H1 (cell line): ENCODE data around the gene CREB1. TPM values are rescaled to one million over a fixed set of nuclear protein-coding genes. Genes with fewer than 3 reads are reported as not detected.

Experiments
- CTCF ChIA-PET: fragments of 300-600 bp; sonication (Branson Sonifier 250); formaldehyde crosslinking; loops from one replicate; lab custom pipeline; 2021; ENCODE audit not compliant: partially characterized antibody; lab: Charles Lee
- POLR2A ChIA-PET: fragments of 300-600 bp; sonication (Branson Sonifier 250); formaldehyde crosslinking; loops from one replicate; lab custom pipeline; 2021; ENCODE audit warnings: inconsistent platforms; ENCODE audit not compliant: partially characterized antibody; lab: Charles Lee
- DNase-seq, 2 experiments: peaks; one replicate each; pipeline versions ENCODE4 v3.0.0 to v3.0.0-alpha.2; 2010 to 2022; ENCODE audit warnings: low spot score in 2 of 2, low read depth in 1 of 2, mixed read lengths in 1 of 2
- FAIRE-seq: peaks from 2 replicates; lab custom pipeline; 2011; peaks lifted over from hg19 to GRCh38; lab: Jason Lieb, UNC
- H2AFZ ChIP-seq: 2 replicates; pipeline ENCODE4 v1.8.1; 2012; ENCODE audit warnings: low read length, inconsistent platforms
- H2AK5ac ChIP-seq: 2 replicates; pipeline ENCODE4 v1.6.1; 2013; ENCODE audit warnings: low read depth, low read length
- H2BK120ac ChIP-seq: replicated peaks from 2 replicates; pipeline ENCODE3; 2013; ENCODE audit warnings: low read depth, low read length, inconsistent platforms
- H2BK12ac ChIP-seq: 2 replicates; pipeline ENCODE4 v1.6.1; 2013; ENCODE audit warnings: low read depth, low read length
- H2BK15ac ChIP-seq: 2 replicates; pipeline ENCODE4 v1.6.1; 2013; ENCODE audit warnings: low read length
- H2BK20ac ChIP-seq: 2 replicates; pipeline ENCODE4 v1.6.1; 2013; ENCODE audit warnings: low read length
- H2BK5ac ChIP-seq: 2 replicates; pipeline ENCODE4 v1.6.1; 2013; ENCODE audit warnings: low read depth, low read length
- H3K14ac ChIP-seq: 2 replicates; pipeline ENCODE4 v1.6.1; 2013; ENCODE audit warnings: inconsistent platforms; ENCODE audit not compliant: insufficient read length
- H3K18ac ChIP-seq: 2 replicates; pipeline ENCODE4 v1.6.1; 2013; ENCODE audit warnings: low read length; ENCODE audit errors: extremely low read depth
- H3K23ac ChIP-seq: 2 replicates; pipeline ENCODE4 v1.6.1; 2013; ENCODE audit warnings: inconsistent platforms; ENCODE audit not compliant: insufficient read length
- H3K23me2 ChIP-seq: 2 replicates; pipeline ENCODE4 v1.6.1; 2013; ENCODE audit warnings: low read depth, low read length
- H3K27ac ChIP-seq: 2 replicates; pipeline ENCODE4 v1.6.1; 2011; ENCODE audit warnings: low read depth, low read length, inconsistent platforms
- H3K27me3 ChIP-seq, 4 experiments: replicated peaks in 1 of 4; 1 replicate in 1 of 4; 2 replicates in 3 of 4; pipeline versions ENCODE4 v1.6.1 to v1.8.1; 2011 to 2013; ENCODE audit warnings: low read length in 3 of 4, mild to moderate bottlenecking in 3 of 4, inconsistent platforms in 2 of 4, mixed read lengths in 2 of 4, moderate library complexity in 1 of 4; ENCODE audit not compliant: control insufficient read depth in 3 of 4, insufficient read depth in 3 of 4; ENCODE audit errors: extremely low read depth in 1 of 4
- H3K36me3 ChIP-seq, 4 experiments: 2 replicates each; pipeline versions ENCODE4 v1.6.1 to v1.8.1; 2011 to 2013; ENCODE audit warnings: mild to moderate bottlenecking in 4 of 4, low read length in 3 of 4, moderate library complexity in 2 of 4, control low read depth in 1 of 4, inconsistent platforms in 1 of 4; ENCODE audit not compliant: insufficient read depth in 4 of 4, control insufficient read depth in 2 of 4
- H3K4ac ChIP-seq: replicated peaks from 2 replicates; pipeline ENCODE3; 2013; ENCODE audit warnings: low read length, low read depth, mixed read lengths, inconsistent platforms; ENCODE audit not compliant: insufficient read length
- H3K4me1 ChIP-seq, 4 experiments: replicated peaks in 1 of 4; 1 replicate in 1 of 4; 2 replicates in 3 of 4; pipeline versions ENCODE4 v1.6.1 to v1.8.1; 2011 to 2013; ENCODE audit warnings: low read length in 3 of 4, inconsistent platforms in 2 of 4, mixed read lengths in 1 of 4; ENCODE audit not compliant: insufficient read depth in 4 of 4, control insufficient read depth in 3 of 4
- H3K4me2 ChIP-seq, 2 experiments: 2 replicates each; pipeline versions ENCODE4 v1.6.1 to v1.8.1; 2011 to 2013; ENCODE audit warnings: low read depth in 2 of 2, low read length in 2 of 2, control low read depth in 1 of 2, inconsistent platforms in 1 of 2, mild to moderate bottlenecking in 1 of 2; ENCODE audit not compliant: insufficient read depth in 1 of 2
- H3K4me3 ChIP-seq, 4 experiments: fragments of 200-600, 300-600 bp in 1 of 4; sonication (generic), shearing (Covaris generic), sonication (Bioruptor Twin) in 1 of 4; 2 replicates each; pipeline versions ENCODE4 v1.5.1 to v1.8.1; 2011 to 2016; ENCODE audit warnings: low read length in 4 of 4, low read depth in 3 of 4, control low read depth in 2 of 4, inconsistent platforms in 2 of 4, mild to moderate bottlenecking in 2 of 4, mixed read lengths in 1 of 4, moderate library complexity in 1 of 4; ENCODE audit not compliant: insufficient read depth in 2 of 4; ENCODE audit errors: extremely low read depth in 1 of 4
- H3K56ac ChIP-seq: replicated peaks from 2 replicates; pipeline ENCODE3; 2013; ENCODE audit warnings: low read depth, mild to moderate bottlenecking, mixed read lengths, low read length, inconsistent platforms; ENCODE audit not compliant: insufficient read length
- H3K79me1 ChIP-seq: 2 replicates; pipeline ENCODE4 v1.6.1; 2013; ENCODE audit warnings: low read depth, low read length, control low read depth
- H3K79me2 ChIP-seq, 2 experiments: 2 replicates each; pipeline versions ENCODE4 v1.6.1 to v1.8.1; 2012 to 2013; ENCODE audit warnings: low read length in 2 of 2, mild to moderate bottlenecking in 2 of 2, inconsistent platforms in 1 of 2; ENCODE audit not compliant: insufficient read depth in 2 of 2, control insufficient read depth in 1 of 2
- H3K9ac ChIP-seq, 4 experiments: replicated peaks in 1 of 4; 1 replicate in 1 of 4; 2 replicates in 3 of 4; pipeline versions ENCODE4 v1.6.1 to v1.8.1; 2011 to 2013; ENCODE audit warnings: low read depth in 3 of 4, low read length in 3 of 4, control low read depth in 2 of 4, mild to moderate bottlenecking in 2 of 4, moderate library complexity in 2 of 4, inconsistent platforms in 1 of 4; ENCODE audit errors: extremely low read depth in 1 of 4
- H3K9me3 ChIP-seq, 2 experiments: 2 replicates each; pipeline versions ENCODE4 v1.6.1 to v1.8.1; 2012 to 2013; ENCODE audit warnings: mild to moderate bottlenecking in 2 of 2, moderate library complexity in 2 of 2, control low read depth in 1 of 2, inconsistent platforms in 1 of 2, low read depth in 1 of 2, low read length in 1 of 2, mixed read lengths in 1 of 2; ENCODE audit not compliant: insufficient read depth in 2 of 2
- H4K20me1 ChIP-seq, 2 experiments: replicated peaks in 1 of 2; 2 replicates each; pipeline versions ENCODE3 to v1.8.1; 2011 to 2013; ENCODE audit warnings: inconsistent platforms in 2 of 2, low read length in 2 of 2, mild to moderate bottlenecking in 1 of 2; ENCODE audit not compliant: insufficient read depth in 2 of 2, control insufficient read depth in 1 of 2
- H4K5ac ChIP-seq: 2 replicates; pipeline ENCODE4 v1.6.1; 2013; ENCODE audit warnings: low read length, low read depth, mixed read lengths, inconsistent platforms; ENCODE audit not compliant: insufficient read length
- H4K8ac ChIP-seq: 2 replicates; pipeline ENCODE4 v1.8.0; 2013; ENCODE audit warnings: mild to moderate bottlenecking, moderate library complexity, low read length, inconsistent platforms; ENCODE audit not compliant: insufficient read depth; ENCODE audit errors: extremely low read depth
- H4K91ac ChIP-seq: replicated peaks from 2 replicates; pipeline ENCODE3; 2013; ENCODE audit warnings: low read length, mixed read lengths, inconsistent platforms; ENCODE audit not compliant: insufficient read length
- BRCA1 ChIP-seq: IDR thresholded peaks from 2 replicates; pipeline ENCODE4 v1.6.1; 2012; ENCODE audit warnings: low read depth, low read length, improper control_type of control experiment
- CHD2 ChIP-seq: IDR thresholded peaks from 2 replicates; pipeline ENCODE4 v1.6.1; 2012; ENCODE audit warnings: low read length, improper control_type of control experiment
- HDAC2 ChIP-seq, 2 experiments: fragments of 300-600 bp in 1 of 2; sonication (generic) in 1 of 2; IDR thresholded peaks; 2 replicates each; pipeline ENCODE4 v1.6.1; 2011 to 2012; ENCODE audit warnings: low read depth in 2 of 2, low read length in 2 of 2, mild to moderate bottlenecking in 2 of 2, moderate library complexity in 2 of 2, borderline replicate concordance in 1 of 2, inconsistent platforms in 1 of 2
- POLR2A ChIP-seq, 2 experiments: IDR thresholded peaks; 1 replicate in 1 of 2; 2 replicates in 1 of 2; pipeline ENCODE4 v1.6.1; 2011; ENCODE audit warnings: low read depth in 2 of 2, low read length in 2 of 2, mild to moderate bottlenecking in 2 of 2; ENCODE audit errors: control extremely low read depth in 1 of 2
- RNF2 ChIP-seq: fragments of 200-900, 300-1000 bp; sonication (generic); IDR thresholded peaks from 2 replicates; pipeline ENCODE4 v1.7.1; 2016; ENCODE audit warnings: borderline replicate concordance, low read depth, mild to moderate bottlenecking, antibody characterized with exemption, low read length; ENCODE audit not compliant: poor library complexity, severe bottlenecking; ENCODE audit errors: missing control alignments
- SAP30 ChIP-seq: fragments of 300-600 bp; sonication (generic); IDR thresholded peaks from 2 replicates; pipeline ENCODE4 v1.7.1; 2012; ENCODE audit warnings: low read length, moderate library complexity, mild to moderate bottlenecking, inconsistent platforms; ENCODE audit not compliant: insufficient read depth, insufficient replicate concordance
- TAF7 ChIP-seq: optimal IDR thresholded peaks from 2 replicates; pipeline ENCODE3; 2011; ENCODE audit warnings: low read depth, mild to moderate bottlenecking, inconsistent platforms, low read length, moderate library complexity, borderline replicate concordance
- TEAD4 ChIP-seq: IDR thresholded peaks from 2 replicates; pipeline ENCODE4 v1.6.1; 2012; ENCODE audit warnings: low read depth, low read length, inconsistent platforms, mixed read lengths
- WGBS, 2 experiments: shearing (Covaris generic) in 1 of 2; methylation state at CpG; one replicate each; pipeline versions ENCODE4 v1.1.6 to v1.1.7; 2013 to 2015; ENCODE audit warnings: low lambda C conversion rate in 2 of 2, mixed read lengths in 2 of 2, inconsistent platforms in 1 of 2, low coverage in 1 of 2, missing lambda C conversion rate in 1 of 2; ENCODE audit not compliant: insufficient replicate concordance in 2 of 2, insufficient coverage in 1 of 2, insufficient read length in 1 of 2; ENCODE audit errors: extremely low coverage in 1 of 2, missing lambda C conversion rate in 1 of 2; 5-methylcytosine and 5-hydroxymethylcytosine counted together
- polyA plus RNA-seq, 7 experiments: library from polyadenylated mRNA; depleted of rRNA in 3 of 7; stranded (reverse) in 5 of 7; unstranded in 2 of 7; fragments of >200 nt in 5 of 7; fragments of 200-250 nt in 2 of 7; gene quantifications; 1 replicate in 5 of 7; 2 replicates in 1 of 7; 4 replicates in 1 of 7; pipeline versions ENCODE4 v1.2.1 to v1.2.3, GENCODE V29; 2011 to 2013; ENCODE audit warnings: missing spikeins in 2 of 7, mixed read lengths in 2 of 7
- total RNA-seq: library from RNA; stranded (reverse); fragmentation: NEBNext Ultra II Directional; extraction: Animal tissue kit (Norgen Biotek cat#: 25700); gene quantifications from 2 replicates; pipeline ENCODE4 v1.2.1, GENCODE V29; 2021
- TF ChIP-seq, protein P1 (sequence below): IDR thresholded peaks from 2 replicates; pipeline ENCODE4 v1.6.1; 2012; ENCODE audit warnings: low read length, inconsistent platforms

CREB1 gene
- total and polyA plus RNA-seq, 2 of the 8 experiments (the other 6 are each of a cell fraction or from before 2014, with no cell fraction given) = 46.3 to 99.0 TPM

DNA sequence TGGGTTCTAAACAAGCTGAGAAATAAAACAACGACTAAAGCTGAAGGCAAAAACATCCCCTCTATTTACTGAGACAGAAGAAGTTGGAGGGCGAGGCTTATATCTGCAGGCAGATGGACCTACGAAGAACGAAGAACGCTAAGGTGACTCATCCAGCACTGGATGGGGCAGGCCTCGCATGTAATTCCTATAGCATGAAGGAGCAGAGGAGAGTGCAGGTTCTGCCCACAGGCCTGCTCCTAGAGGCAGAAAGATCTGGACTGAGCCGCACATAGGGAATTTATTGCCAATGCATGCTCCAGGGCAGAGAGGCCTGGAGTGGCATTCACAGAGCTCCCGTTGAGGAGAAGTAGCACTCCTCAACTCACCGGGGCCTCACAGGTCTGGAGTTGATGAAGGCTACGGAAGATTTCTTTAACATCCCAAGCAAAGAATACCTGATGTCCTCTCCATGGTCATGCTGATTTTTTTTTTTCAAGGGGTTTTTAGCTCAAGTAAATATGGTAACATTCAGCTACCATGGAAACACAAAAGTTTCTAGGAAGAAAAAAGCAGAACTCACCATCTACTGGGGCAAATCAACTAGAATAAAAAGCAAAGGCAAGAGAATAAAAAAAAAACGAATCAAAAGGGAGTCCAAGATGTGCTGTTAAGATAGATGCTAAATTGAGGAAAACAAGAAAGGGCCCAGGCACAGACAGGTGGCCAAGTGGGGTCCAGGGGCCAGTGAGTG is 105.9 kb downstream of the CREB1 start:
- Histone ChIP-seq H3K23ac (no peak overlapping the region), H2BK15ac (no peak overlapping the region), H2BK20ac (no peak overlapping the region), H4K8ac (no peak overlapping the region), H3K9me3 (no peaks in the 10 kb centered on the region), H2BK12ac (no peak overlapping the region), H3K14ac (no peak overlapping the region), H4K91ac (no peak overlapping the region), H4K5ac (no peak overlapping the region), H3K79me1 (no peaks in the 10 kb centered on the region), H3K4ac (no peak overlapping the region), H3K9ac (no peak overlapping the region), H2AFZ (peak overlapping the region; percentile 35; the same call in 1 of the 2 replicates), H3K23me2 (no peaks in the 10 kb centered on the region), H3K18ac (no peak overlapping the region), H3K4me2 (no peak overlapping the region), H3K79me2 (no peaks in the 10 kb centered on the region), H3K56ac (no peak overlapping the region), H3K27ac (no peak overlapping the region), H3K27me3 (no peaks in the 10 kb centered on the region), H2BK5ac (no peak overlapping the region), H3K36me3 (no peaks in the 10 kb centered on the region), H2BK120ac (no peak overlapping the region), H3K4me1 (peaks cover 0 to 5% (median 0%) of the 10 kb centered on the region in 4 experiments; a peak in 1 of 7 replicates), H3K4me3 (no peak overlapping the region), H4K20me1 (no peaks in the 10 kb centered on the region), H2AK5ac (no peak overlapping the region)
- WGBS, 2 experiments = 84% methylated on average over 11 of the region's 11 CpGs; no CpG with 5 or more reads in 1 of the 2 experiments
- FAIRE-seq (no peak), DNase-seq (no peak)
- ChIA-PET CTCF (interaction anchor here (0.6 to 2.6 kb wide), 8 partner anchors 10 to 443 kb away, joined by 3 to 14 read pairs (median 4); partner anchors contain the start of gene METTL21A), POLR2A (interaction anchor here (0.8 to 1.4 kb wide), 2 partner anchors 10 to 12 kb away, joined by 3 read pairs; no protein-coding TSS in a partner anchor)
- TF ChIP-seq RNF2 (no peak), TEAD4 (no peak), HDAC2 (IDR thresholded peaks at IDR 0.05; ENCODE audit: borderline replicate concordance in 1 of 2, low read depth in 2 of 2, low read length in 2 of 2) (no peak), BRCA1 (no peak), TAF7 (no peak), POLR2A (IDR thresholded peaks at IDR 0.05; ENCODE audit: control extremely low read depth in 1 of 2, low read depth in 2 of 2, low read length in 2 of 2) (no peak), SAP30 (no peak), CHD2 (no peak)
- TF ChIP-seq, protein P1, sequence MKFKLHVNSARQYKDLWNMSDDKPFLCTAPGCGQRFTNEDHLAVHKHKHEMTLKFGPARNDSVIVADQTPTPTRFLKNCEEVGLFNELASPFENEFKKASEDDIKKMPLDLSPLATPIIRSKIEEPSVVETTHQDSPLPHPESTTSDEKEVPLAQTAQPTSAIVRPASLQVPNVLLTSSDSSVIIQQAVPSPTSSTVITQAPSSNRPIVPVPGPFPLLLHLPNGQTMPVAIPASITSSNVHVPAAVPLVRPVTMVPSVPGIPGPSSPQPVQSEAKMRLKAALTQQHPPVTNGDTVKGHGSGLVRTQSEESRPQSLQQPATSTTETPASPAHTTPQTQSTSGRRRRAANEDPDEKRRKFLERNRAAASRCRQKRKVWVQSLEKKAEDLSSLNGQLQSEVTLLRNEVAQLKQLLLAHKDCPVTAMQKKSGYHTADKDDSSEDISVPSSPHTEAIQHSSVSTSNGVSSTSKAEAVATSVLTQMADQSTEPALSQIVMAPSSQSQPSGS = no peak
